Measurements from ENCODE around the gene CALU. TPM values are rescaled to one million over a fixed set of nuclear protein-coding genes. Genes with fewer than 3 reads are reported as not detected.
A peak's percentile ranks its signal among the peaks of the same experiment; 100 is the strongest.

Gene CALU
- total RNA-seq, 1 donor from 2014 or later, result 145 TPM

- Mint-ChIP-seq H3K4me3 (peak overlapping the region; percentile 85), H3K27ac (ENCODE audit: unreplicated experiment) (no peak overlapping the region), H3K27me3 (ENCODE audit: low read depth) (peaks cover 10% of the 10 kb centered on the region), H3K36me3 (ENCODE audit: low read depth) (peaks cover 26% of the 10 kb centered on the region), H3K4me1 (peaks cover 27% of the 10 kb centered on the region), H3K9me3 (peaks cover 7% of the 10 kb centered on the region)
- no peak for TF ChIP-seq CTCF (conservative IDR thresholded peaks at IDR 0.05)
- no peak for DNase-seq (ENCODE audit: low read depth, low spot score)
Measured at GRCh38 chr7:128792471-128793180, 53.5 kb downstream of the CALU start.

- Mint-ChIP-seq H3K27me3 (ENCODE audit: low read depth) (peaks cover 8% of the 10 kb centered on the region), H3K9me3 (peaks cover 7% of the 10 kb centered on the region), H3K36me3 (ENCODE audit: low read depth) (peaks cover 27% of the 10 kb centered on the region), H3K4me1 (peaks cover 27% of the 10 kb centered on the region), H3K4me3 (peak overlapping the region; percentile 85), H3K27ac (ENCODE audit: unreplicated experiment) (no peak overlapping the region)
- no peak for TF ChIP-seq CTCF (conservative IDR thresholded peaks at IDR 0.05)
- no peak for DNase-seq (ENCODE audit: low read depth, low spot score)
Measured at GRCh38 chr7:128793181-128793547, 54.0 kb downstream of the CALU start.

- TF ChIP-seq CTCF (conservative IDR thresholded peaks at IDR 0.05), result no peak
- Mint-ChIP-seq H3K4me1 (peaks cover 27% of the 10 kb centered on the region), H3K4me3 (peak overlapping the region; percentile 73), H3K9me3 (peaks cover 7% of the 10 kb centered on the region), H3K27me3 (ENCODE audit: low read depth) (peaks cover 3% of the 10 kb centered on the region), H3K36me3 (ENCODE audit: low read depth) (peaks cover 27% of the 10 kb centered on the region), H3K27ac (ENCODE audit: unreplicated experiment) (peak overlapping the region; percentile 93)
- DNase-seq (ENCODE audit: low read depth, low spot score), result no peak
Measured at GRCh38 chr7:128794020-128794419, 54.9 kb downstream of the CALU start.

GRCh38 chr7:128794436-128794835 is 55.3 kb downstream of the CALU start:
- no peak for TF ChIP-seq CTCF (conservative IDR thresholded peaks at IDR 0.05)

GRCh38 chr7:128795129-128795528 is 56.0 kb downstream of the CALU start:
- H3K27me3 Mint-ChIP-seq (ENCODE audit: low read depth), result no peaks in the 10 kb centered on the region
- peak overlapping the region; percentile 42 for H3K4me3 Mint-ChIP-seq
- H3K4me1 Mint-ChIP-seq, result peaks cover 26% of the 10 kb centered on the region
- no peak for DNase-seq (ENCODE audit: low read depth, low spot score)
- TF ChIP-seq CTCF (conservative IDR thresholded peaks at IDR 0.05), result no peak
- H3K36me3 Mint-ChIP-seq (ENCODE audit: low read depth), result peaks cover 27% of the 10 kb centered on the region
- peak overlapping the region; percentile 31 for H3K27ac Mint-ChIP-seq (ENCODE audit: unreplicated experiment)
- H3K9me3 Mint-ChIP-seq, result peaks cover 7% of the 10 kb centered on the region

More at GRCh38 chr7:128794436-128794835, 55.3 kb downstream of the CALU start:
- Mint-ChIP-seq H3K9me3 (peaks cover 7% of the 10 kb centered on the region), H3K36me3 (ENCODE audit: low read depth) (peaks cover 27% of the 10 kb centered on the region), H3K27ac (ENCODE audit: unreplicated experiment) (no peak overlapping the region), H3K4me3 (peak overlapping the region; percentile 42), H3K27me3 (ENCODE audit: low read depth) (no peaks in the 10 kb centered on the region), H3K4me1 (peaks cover 27% of the 10 kb centered on the region)
- DNase-seq (ENCODE audit: low read depth, low spot score), result no peak

Measured in neural crest cell (in vitro differentiated cells).